Inflammatory macrophage treated with lipopolysaccharide for 4 hours (primary cell): Measurements from ENCODE around the gene LAMC3.

ENCODE experiments used
- DNase-seq: peaks from one replicate; pipeline ENCODE4 v3.0.0-alpha.2; 2020

LAMC3 gene

GRCh38 chr9:131049829-131050715 is 41.1 kb downstream of the LAMC3 start:
- DNase-seq, result no peak

GRCh38 chr9:131050831-131051230 is 41.9 kb downstream of the LAMC3 start:
- no peak for DNase-seq

- DNase-seq, result no peak
Measured at GRCh38 chr9:131051592-131052517, 42.9 kb downstream of the LAMC3 start.

- DNase-seq, result no peak
Measured at GRCh38 chr9:131053896-131054295, 44.9 kb downstream of the LAMC3 start.

- no peak for DNase-seq
Measured at GRCh38 chr9:131056781-131057506, 48.0 kb downstream of the LAMC3 start.

- no peak for DNase-seq
Measured at GRCh38 chr9:131060900-131061630, 52.1 kb downstream of the LAMC3 start.

- DNase-seq, result no peak
Measured at GRCh38 chr9:131062969-131063368, 54.0 kb downstream of the LAMC3 start.

- DNase-seq, result no peak
Measured at GRCh38 chr9:131065599-131065998, 56.6 kb downstream of the LAMC3 start.

- no peak for DNase-seq
Measured at GRCh38 chr9:131067625-131068024, 58.7 kb downstream of the LAMC3 start.

GRCh38 chr9:131068076-131068816 is 59.3 kb downstream of the LAMC3 start:
- no peak for DNase-seq

- DNase-seq, result no peak
Measured at GRCh38 chr9:131069699-131070098, 60.7 kb downstream of the LAMC3 start.

- DNase-seq, result no peak
Measured at GRCh38 chr9:131072107-131072870, 63.3 kb downstream of the LAMC3 start.

- no peak for DNase-seq
Measured at GRCh38 chr9:131072871-131073237, 63.9 kb downstream of the LAMC3 start.

GRCh38 chr9:131076347-131077195 is 67.6 kb downstream of the LAMC3 start:
- no peak for DNase-seq

GRCh38 chr9:131078427-131079366 is 69.7 kb downstream of the LAMC3 start:
- no peak for DNase-seq

GRCh38 chr9:131080589-131080988 is 71.6 kb downstream of the LAMC3 start:
- DNase-seq, result no peak

- DNase-seq, result no peak
Measured at GRCh38 chr9:131081868-131082267, 72.9 kb downstream of the LAMC3 start.

GRCh38 chr9:131082774-131083512 is 74.0 kb downstream of the LAMC3 start:
- DNase-seq, result no peak
